Stimulated activated CD8-positive, alpha-beta memory T cell treated with anti-CD3 and anti-CD28 coated beads, Interleukin-4, amount 100 ng/mL, for 24 hours (primary cell): Measurements from ENCODE around the gene STKLD1.

ENCODE experiments used
- DNase-seq: peaks from one replicate; pipeline ENCODE4 v3.0.0-alpha.2; 2020; ENCODE audit warnings: low read depth

STKLD1 gene

DNA sequence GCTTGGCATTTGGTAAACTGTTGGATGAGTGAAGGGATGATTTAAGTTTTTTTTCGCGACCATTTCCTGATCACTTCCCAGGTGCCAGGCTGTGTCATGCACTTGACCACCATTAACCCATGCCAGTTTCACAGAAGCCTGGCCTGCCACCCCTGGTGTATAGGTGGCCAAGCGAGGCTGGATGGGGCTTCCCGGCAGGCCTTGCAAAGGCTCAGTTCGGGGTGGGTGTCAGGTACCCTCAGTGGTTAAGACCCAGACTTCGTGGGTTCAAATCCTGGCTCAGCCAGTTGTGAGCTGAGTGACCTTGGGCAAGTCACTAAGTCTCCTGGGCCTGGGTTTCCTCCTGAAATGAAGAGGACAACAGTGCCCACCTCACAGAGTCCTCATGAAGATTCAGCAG, 30.6 kb upstream of the STKLD1 start:
- no peak for DNase-seq

- no peak for DNase-seq
Observed at GRCh38 chr9:133346021-133346785, 30.0 kb upstream of the STKLD1 start.

DNA sequence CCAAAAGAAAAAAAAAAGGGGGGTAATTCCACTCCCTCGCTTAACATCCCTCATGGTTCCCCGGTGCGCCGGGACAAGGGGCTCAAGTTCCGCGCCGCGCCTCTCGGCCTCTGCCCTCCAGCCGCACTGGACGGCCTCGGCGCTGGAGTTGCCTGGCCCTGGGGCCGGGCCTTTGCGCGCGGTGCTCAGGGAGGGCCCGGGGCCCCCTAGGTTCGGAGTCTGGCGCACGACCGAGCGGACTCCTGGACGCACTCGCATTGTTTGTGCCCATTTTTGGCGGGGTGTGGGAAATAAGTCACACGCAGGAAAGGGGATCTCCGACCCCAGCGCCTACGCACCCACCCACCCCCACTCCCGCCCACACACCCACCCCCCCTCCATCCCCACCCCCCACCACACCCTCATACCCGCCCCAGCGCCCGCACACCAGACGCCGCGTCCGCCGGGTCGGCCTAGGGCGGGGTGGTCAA, 28.6 kb upstream of the STKLD1 start:
- DNase-seq: no peak

- DNase-seq: peak; percentile 84
Observed at GRCh38 chr9:133347985-133348717, 28.0 kb upstream of the STKLD1 start, which contains the start of the genes MED22 and RPL7A. Gene MED22, minus strand, starts transcription at chr9:133348131. Its CDS starts 1,469 bp downstream, at chr9:133346662. Gene RPL7A, plus strand, starts transcription at chr9:133348218. Its CDS starts 26 bp downstream, at chr9:133348244.

DNA sequence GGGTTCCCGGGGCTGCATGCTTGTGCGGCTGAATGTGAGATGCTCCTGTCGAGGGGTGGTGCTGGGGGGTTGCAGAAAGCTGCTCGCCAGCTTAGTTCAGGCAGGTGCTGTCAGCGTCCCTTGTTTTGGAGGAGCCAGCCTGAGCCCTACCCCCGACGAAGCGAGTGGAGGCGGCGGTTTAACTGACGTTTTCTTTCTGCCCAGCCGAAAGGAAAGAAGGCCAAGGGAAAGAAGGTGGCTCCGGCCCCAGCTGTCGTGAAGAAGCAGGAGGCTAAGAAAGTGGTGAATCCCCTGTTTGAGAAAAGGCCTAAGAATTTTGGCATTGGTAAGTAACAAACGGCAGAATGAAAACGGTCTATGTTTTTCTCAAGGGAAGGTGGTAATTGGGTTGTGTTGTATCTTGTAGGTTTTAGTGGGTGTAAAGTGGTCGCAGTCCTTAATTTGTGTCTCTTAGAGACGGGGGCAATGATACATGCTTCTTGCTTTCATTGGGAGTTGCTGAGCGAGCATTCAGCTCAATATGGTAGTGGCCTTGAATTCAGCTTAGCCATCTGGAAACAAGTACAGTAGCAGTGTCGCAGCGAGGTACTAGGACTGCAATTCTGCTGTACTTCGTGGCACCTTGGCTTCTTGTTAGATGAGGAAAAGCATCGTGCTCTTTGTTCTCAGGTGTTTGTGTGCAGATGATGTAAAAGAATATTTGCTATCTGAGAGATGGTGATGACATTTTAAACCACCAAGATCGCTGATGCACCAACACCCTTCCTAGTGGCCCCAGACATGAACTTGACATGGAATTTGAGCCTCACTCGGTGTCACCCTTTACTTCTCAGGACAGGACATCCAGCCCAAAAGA, 27.2 kb upstream of the STKLD1 start:
- DNase-seq: no peak

DNA sequence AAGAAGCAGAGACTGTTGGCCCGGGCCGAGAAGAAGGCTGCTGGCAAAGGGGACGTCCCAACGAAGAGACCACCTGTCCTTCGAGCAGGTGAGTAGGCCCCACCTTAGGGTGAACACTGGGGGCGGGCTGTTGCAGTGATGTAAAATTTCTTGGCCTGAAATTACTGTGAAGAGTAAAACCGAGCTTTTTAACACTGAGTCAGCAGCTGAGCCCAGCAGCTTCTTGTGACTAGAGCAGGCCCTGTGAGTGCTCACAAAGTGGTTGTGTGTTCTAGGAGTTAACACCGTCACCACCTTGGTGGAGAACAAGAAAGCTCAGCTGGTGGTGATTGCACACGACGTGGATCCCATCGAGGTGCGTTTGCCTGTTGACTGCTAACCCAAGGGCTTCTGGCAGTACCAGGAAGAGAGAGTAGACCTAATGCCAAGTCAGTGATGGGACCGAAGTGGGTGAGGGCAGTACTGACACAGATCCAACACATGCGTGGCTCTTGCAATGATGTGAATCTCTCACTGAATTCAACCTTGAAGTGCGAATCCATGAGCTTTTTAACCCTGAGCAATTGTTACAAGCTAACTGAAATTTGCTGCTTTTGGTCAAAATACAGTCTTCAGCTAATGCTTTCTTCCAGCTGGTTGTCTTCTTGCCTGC, 26.1 kb upstream of the STKLD1 start:
- DNase-seq: no peak

- DNase-seq: no peak
Observed at GRCh38 chr9:133351526-133351907, 24.6 kb upstream of the STKLD1 start.

- DNase-seq: no peak
Observed at GRCh38 chr9:133351908-133352634, 24.1 kb upstream of the STKLD1 start.

GRCh38 chr9:133352635-133353340, 23.4 kb upstream of the STKLD1 start:
- no peak for DNase-seq

GRCh38 chr9:133353548-133353947, 22.6 kb upstream of the STKLD1 start:
- DNase-seq: no peak

DNA sequence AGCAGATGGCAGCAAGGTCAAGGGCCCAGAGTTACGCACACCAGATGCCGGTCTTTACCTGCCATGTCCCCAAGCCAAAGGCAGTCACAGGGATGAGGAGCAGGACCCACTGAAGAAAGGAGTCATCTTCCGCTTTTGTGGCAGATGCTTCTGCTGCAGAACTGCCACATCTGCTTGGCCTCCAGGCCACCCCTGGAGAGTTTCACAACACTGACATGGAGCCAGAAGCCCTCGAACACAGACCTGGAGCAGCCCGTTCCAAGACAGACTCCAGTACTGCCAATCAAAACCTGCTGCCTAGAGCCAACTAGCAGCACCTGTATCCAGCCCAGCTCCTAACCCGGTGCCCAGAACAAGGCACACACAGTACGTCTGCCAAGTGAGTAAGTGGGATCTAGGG, 21.4 kb upstream of the STKLD1 start:
- no peak for DNase-seq

DNA sequence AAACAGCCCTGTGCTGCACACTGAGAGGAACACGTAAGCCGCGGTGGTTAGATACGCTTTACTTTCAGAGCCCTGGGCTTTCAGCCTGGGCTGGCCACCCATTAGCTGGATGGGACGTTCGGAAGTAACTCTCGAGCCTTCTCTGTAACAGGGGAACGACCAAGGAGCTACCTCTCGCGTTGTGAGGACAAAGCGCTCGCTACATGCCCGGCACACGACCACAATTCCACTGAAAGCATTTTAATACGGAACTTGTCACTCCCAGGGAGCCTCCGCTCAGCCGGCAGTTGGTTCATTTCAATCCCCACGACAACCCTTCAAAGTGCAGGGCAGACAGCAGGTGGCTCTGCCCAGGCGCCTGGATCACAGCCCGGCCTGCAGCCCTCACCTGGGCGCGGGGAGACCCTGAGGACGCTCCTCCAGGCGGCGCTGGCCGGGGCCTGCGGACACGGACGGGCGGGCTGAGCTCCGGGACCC, 20.2 kb upstream of the STKLD1 start:
- no peak for DNase-seq

DNA sequence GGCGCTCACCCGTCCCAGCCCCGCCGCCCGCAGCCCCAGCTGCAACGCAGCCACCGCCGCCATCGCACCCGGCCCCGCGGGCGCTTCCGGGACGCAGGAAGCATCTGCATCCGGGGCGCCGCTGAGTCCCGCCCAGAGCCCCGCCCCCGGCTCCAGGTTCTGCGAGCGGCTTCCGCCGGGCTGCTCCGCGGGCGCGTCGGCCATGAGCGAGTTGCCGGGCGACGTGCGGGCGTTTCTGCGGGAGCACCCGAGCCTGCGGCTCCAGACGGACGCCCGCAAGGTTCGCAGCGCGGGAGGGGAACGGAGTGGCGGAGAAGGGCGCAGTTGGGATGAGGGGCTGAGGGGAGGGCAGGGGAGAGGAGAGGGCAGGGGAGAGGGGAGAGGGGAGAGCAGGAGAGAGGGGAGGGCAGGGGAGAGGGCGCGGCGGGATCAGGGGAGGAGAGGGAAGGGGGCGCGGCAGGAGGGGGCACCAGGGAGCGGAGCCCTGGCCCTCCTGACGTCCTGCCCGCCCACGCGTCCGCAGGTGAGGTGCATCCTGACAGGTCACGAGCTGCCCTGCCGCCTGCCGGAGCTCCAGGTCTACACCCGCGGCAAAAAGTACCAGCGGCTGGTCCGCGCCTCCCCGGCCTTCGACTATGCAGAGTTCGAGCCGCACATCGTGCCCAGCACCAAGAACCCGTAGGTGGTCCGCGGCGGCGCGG, 19.6 kb upstream of the STKLD1 start, which contains the start of the genes SURF1 and SURF2:
TSS of gene SURF1 (minus strand) at position 97 of the 701 bp plus-strand sequence. CDS start at position 63, 34 bp downstream.
TSS of gene SURF2 (plus strand) at position 160 of the 701 bp plus-strand sequence. CDS start at position 203, 43 bp downstream.
- DNase-seq: peak; percentile 89

DNA sequence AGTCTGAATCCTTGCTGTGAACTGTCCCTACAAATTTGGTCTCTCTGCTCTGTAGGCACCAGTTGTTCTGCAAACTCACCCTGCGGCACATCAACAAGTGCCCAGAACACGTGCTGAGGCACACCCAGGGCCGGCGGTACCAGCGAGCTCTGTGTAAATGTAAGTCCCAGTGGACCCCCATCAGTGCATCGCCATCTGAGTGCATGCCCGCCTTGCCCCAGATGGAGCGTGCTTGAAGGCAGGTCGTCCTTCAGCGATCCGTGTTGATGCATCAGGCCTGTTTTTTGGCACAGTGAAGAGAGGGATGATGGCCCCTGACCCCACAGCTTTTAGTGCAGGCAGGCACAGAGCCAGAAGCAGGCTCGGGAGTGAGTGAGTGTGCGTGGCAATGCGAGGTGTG, 18.5 kb upstream of the STKLD1 start:
- no peak for DNase-seq

DNA sequence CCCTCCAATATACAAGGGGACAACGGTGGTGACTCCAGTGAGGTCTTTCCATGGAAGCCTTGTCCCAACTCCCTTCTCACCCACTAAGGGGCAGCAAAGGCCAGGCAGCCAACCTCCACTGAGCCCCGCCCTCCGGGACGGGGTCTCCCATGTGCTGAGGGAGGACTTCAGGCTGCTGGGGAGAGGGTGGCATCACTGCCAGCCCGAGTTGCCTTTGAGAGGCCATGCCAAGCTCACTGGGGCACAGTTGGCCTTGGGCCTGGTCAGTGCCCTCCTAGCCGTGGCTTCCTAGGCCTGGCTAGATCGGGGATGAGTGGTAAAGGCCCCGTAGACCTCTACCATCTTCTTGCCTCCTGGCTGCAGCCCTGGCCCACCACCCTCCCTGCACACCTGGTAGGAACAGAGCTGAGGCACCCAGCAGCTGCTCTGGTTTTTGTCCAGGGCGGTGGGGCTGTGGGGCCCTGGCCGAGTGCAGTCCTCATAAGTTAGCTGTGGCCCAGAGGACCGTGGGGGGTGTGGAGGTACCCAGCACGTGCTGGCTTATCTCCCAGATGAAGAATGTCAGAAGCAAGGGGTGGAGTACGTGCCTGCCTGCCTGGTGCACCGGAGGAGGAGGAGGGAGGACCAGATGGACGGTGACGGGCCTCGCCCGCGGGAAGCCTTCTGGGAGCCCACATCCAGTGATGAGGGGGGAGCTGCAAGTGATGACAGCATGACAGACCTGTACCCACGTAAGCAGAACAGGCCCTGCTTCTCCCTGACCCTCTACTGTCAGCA, 16.6 kb upstream of the STKLD1 start:
- no peak for DNase-seq

GRCh38 chr9:133360400-133361393, 15.5 kb upstream of the STKLD1 start:
- no peak for DNase-seq

GRCh38 chr9:133361507-133362092, 14.6 kb upstream of the STKLD1 start:
- DNase-seq: no peak
